Spleen (tissue), 11 donors: ENCODE measurements around the gene GATAD2A. TPM values are rescaled to one million over a fixed set of nuclear protein-coding genes. Genes with fewer than 3 reads are reported as not detected.

Experiments
- DNase-seq: peaks from one replicate; pipeline ENCODE4 v3.0.0-alpha.2; 2020
- H3K27ac ChIP-seq, 8 donors: fragments of 200-600 bp; sonication (generic) in 7 of 8; 1 replicate in 4 of 8; 2 replicates in 4 of 8; pipeline versions ENCODE4 v1.5.0 to v1.8.0; 2016 to 2021; ENCODE audit warnings: inconsistent platforms in 4 of 8, mild to moderate bottlenecking in 4 of 8, moderate library complexity in 1 of 8
- H3K27me3 ChIP-seq, 7 donors: fragments of 200-600 bp; sonication (generic) in 6 of 7; replicated peaks in 1 of 7; 1 replicate in 4 of 7; 2 replicates in 3 of 7; pipeline versions ENCODE4 v1.5.0 to v1.8.0; 2016 to 2021; ENCODE audit warnings: inconsistent platforms in 3 of 7, mild to moderate bottlenecking in 1 of 7
- H3K36me3 ChIP-seq, 6 donors: fragments of 200-600 bp; sonication (generic) in 5 of 6; 1 replicate in 4 of 6; 2 replicates in 2 of 6; pipeline versions ENCODE4 v1.5.0 to v1.8.0; 2016 to 2021; ENCODE audit warnings: inconsistent platforms in 2 of 6
- H3K4me1 ChIP-seq, 6 donors: fragments of 200-600 bp; sonication (generic) in 5 of 6; 1 replicate in 3 of 6; 2 replicates in 3 of 6; pipeline versions ENCODE4 v1.5.0 to v1.8.0; 2016 to 2021; ENCODE audit warnings: inconsistent platforms in 3 of 6
- H3K4me3 ChIP-seq, 8 donors: fragments of 200-600 bp; sonication (generic) in 7 of 8; 1 replicate in 4 of 8; 2 replicates in 4 of 8; pipeline versions ENCODE4 v1.5.0 to v1.8.0; 2016 to 2021; ENCODE audit warnings: inconsistent platforms in 4 of 8, mild to moderate bottlenecking in 4 of 8, moderate library complexity in 2 of 8
- H3K9me3 ChIP-seq, 8 donors: fragments of 200-600 bp; sonication (generic) in 7 of 8; 1 replicate in 4 of 8; 2 replicates in 4 of 8; pipeline versions ENCODE4 v1.5.0 to v1.8.0; 2016 to 2021; ENCODE audit warnings: inconsistent platforms in 4 of 8
- POLR2A ChIP-seq, 3 donors: fragments of 450-650 bp; IDR thresholded peaks; one replicate each; pipeline ENCODE4 v1.5.1; 2017; ENCODE audit warnings: antibody characterized with exemption in 3 of 3, mild to moderate bottlenecking in 1 of 3
- POLR2AphosphoS5 ChIP-seq, 3 donors: sonication (generic); formaldehyde crosslinking; IDR thresholded peaks; one replicate each; pipeline ENCODE4 v1.5.1; 2017; ENCODE audit warnings: antibody characterized with exemption in 3 of 3
- WGBS, 5 donors: extraction: QIAGEN DNeasy Blood & Tissue Kit in 3 of 5; methylation state at CpG; one replicate each; pipeline versions ENCODE4 v1.1.5 to v1.1.7; 2013 to 2018; 5-methylcytosine and 5-hydroxymethylcytosine counted together
- intact Hi-C: fragments of 100-400 bp; cut with DNase I; formaldehyde crosslinking; loops from one replicate; pipeline ENCODE4 v1.15.0; 2023; ENCODE audit warnings: low total_unique reads
- polyA plus RNA-seq, 3 donors: library from polyadenylated mRNA; stranded (reverse); fragments of 200-250 nt; gene quantifications; one replicate each; pipeline ENCODE4 v1.2.1, GENCODE V29; 2013
- total RNA-seq, 7 donors: library from RNA; depleted of rRNA in 3 of 7; stranded (reverse); fragments of >200 nt in 3 of 7; fragmentation: NEBNext Ultra II Directional in 4 of 7; extraction: Animal tissue kit (Norgen Biotek cat#: 25700) in 4 of 7; gene quantifications; one replicate each; pipeline versions ENCODE4 v1.1.0 to v1.2.1, GENCODE V29; 2016 to 2021
- TF ChIP-seq, protein P1 (sequence below), 11 experiments: fragments of 200-600 bp in 7 of 11; fragments of 450-650 bp in 4 of 11; sonication (generic) in 4 of 11; IDR thresholded peaks in 8 of 11; conservative IDR thresholded peaks in 3 of 11; 1 replicate in 7 of 11; 2 replicates in 4 of 11; pipeline versions ENCODE4 v1.4.0 to v1.8.0; 2016 to 2021; ENCODE audit warnings: antibody characterized with exemption in 11 of 11, inconsistent platforms in 4 of 11, mild to moderate bottlenecking in 1 of 11
- donor health status: healthy with polysubstance abuse.
- donor health status: DM: no; HTN: no; CAD: no; lungs with moderate emphysema.
- donor health status: DM: no; HTN: no; CAD: no.
- donor health status: Bipolar disorder and iron deficiency.
- donor health status: healthy.
- donor health status: DM: no; HTN: no; CAD: no.
- donor health status: DM: yes; HTN: yes; CAD: no.

The GATAD2A gene
- total and polyA plus RNA-seq, 10 donors: 11.6 to 122 (median 66.8) TPM

DNA sequence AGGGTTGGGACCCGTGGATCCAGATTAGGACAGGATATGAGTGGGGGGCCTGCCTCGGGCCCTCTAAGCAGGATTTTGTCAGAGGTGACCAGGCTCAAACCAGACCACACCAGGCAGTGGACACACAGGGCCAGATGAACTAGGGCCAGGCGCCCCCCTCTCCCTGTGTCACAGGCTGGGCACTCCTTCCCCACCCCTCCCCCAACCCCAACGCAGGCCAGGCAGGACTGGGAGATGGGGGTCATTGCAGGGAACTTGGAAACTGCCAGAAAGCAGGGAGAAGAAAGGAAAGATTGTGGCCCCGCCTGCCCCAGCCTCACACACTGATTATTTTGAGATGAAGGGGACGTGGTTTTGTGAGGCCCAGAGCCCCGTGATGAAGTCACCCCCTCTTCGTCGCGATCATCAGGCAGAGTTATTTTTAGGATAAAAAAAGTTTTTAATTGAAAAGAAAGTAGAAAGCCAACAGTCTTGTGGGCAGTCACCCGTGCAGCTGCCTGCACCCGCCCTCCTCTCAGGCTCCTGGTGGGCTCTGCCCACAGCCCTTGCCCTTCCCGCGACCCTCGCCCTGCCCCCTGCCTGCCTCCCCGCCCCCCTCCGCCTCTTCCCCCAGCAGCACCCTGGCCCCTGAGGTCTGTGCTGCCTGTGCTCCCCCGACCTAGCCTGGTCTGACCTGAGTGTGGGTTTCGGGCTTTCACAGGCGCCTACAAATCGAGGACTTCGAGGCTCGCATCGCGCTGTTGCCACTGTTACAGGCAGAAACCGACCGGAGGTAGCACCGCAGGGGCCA is 121.3 kb downstream of the GATAD2A start:
- H3K36me3 ChIP-seq: peaks cover 0 to 76% (median 38%) of the 10 kb centered on the region in 6 donors
- 70 to 76% (median 74%) methylated on average over 27 to 28 of the region's 28 CpGs for whole genome bisulfite sequencing, 5 donors
- no peak for DNase-seq

DNA sequence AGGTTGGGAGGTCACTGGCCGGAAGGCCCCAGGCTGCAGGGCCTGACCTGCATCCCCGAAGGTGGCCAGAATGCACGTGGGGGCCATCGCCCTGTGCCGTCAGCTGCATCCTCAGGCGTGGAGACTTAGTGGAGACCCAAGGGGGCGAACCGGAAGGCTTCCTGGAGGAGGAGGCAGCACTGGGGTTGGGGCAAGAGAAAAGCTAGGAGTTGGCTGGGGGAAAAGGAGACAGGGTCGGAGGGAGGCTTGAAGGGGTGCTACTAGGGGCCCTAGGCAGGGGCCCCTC is 121.8 kb downstream of the GATAD2A start:
- 89 to 97% (median 94%) methylated on average over 7 to 9 of the region's 9 CpGs for WGBS, 5 donors
- Histone ChIP-seq H3K27ac (no peak overlapping the region), H3K27me3 (no peaks in the 10 kb centered on the region), H3K36me3 (peaks cover 0 to 74% (median 38%) of the 10 kb centered on the region in 6 donors), H3K9me3 (no peaks in the 10 kb centered on the region), H3K4me1 (peaks cover 4 to 79% (median 35%) of the 10 kb centered on the region in 6 donors), H3K4me3 (no peak overlapping the region)
- intact Hi-C loops: no loop called here
- no peak for DNase-seq
- TF ChIP-seq POLR2AphosphoS5 (IDR thresholded peaks at IDR 0.05) (peak in 1 of 3 donors; percentile 42), POLR2A (IDR thresholded peaks at IDR 0.05) (no peak)
- TF ChIP-seq, protein P1, sequence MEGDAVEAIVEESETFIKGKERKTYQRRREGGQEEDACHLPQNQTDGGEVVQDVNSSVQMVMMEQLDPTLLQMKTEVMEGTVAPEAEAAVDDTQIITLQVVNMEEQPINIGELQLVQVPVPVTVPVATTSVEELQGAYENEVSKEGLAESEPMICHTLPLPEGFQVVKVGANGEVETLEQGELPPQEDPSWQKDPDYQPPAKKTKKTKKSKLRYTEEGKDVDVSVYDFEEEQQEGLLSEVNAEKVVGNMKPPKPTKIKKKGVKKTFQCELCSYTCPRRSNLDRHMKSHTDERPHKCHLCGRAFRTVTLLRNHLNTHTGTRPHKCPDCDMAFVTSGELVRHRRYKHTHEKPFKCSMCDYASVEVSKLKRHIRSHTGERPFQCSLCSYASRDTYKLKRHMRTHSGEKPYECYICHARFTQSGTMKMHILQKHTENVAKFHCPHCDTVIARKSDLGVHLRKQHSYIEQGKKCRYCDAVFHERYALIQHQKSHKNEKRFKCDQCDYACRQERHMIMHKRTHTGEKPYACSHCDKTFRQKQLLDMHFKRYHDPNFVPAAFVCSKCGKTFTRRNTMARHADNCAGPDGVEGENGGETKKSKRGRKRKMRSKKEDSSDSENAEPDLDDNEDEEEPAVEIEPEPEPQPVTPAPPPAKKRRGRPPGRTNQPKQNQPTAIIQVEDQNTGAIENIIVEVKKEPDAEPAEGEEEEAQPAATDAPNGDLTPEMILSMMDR (IDR thresholded peaks at IDR 0.05 in 8 of 11, conservative IDR thresholded peaks at IDR 0.05 in 3 of 11): no peak

More for the DNA sequence above, 121.3 kb downstream of the GATAD2A start:
- H3K9me3 ChIP-seq: no peaks in the 10 kb centered on the region
- no peak overlapping the region for H3K27ac ChIP-seq
- peaks cover 0 to 79% (median 30%) of the 10 kb centered on the region in 6 donors for H3K4me1 ChIP-seq
- no peak overlapping the region for H3K4me3 ChIP-seq
- H3K27me3 ChIP-seq: no peaks in the 10 kb centered on the region
- intact Hi-C loops: no loop called here
- TF ChIP-seq, protein P1 (IDR thresholded peaks at IDR 0.05 in 8 of 11, conservative IDR thresholded peaks at IDR 0.05 in 3 of 11): no peak
- TF ChIP-seq POLR2AphosphoS5 (IDR thresholded peaks at IDR 0.05) (no peak), POLR2A (IDR thresholded peaks at IDR 0.05) (no peak)

DNA sequence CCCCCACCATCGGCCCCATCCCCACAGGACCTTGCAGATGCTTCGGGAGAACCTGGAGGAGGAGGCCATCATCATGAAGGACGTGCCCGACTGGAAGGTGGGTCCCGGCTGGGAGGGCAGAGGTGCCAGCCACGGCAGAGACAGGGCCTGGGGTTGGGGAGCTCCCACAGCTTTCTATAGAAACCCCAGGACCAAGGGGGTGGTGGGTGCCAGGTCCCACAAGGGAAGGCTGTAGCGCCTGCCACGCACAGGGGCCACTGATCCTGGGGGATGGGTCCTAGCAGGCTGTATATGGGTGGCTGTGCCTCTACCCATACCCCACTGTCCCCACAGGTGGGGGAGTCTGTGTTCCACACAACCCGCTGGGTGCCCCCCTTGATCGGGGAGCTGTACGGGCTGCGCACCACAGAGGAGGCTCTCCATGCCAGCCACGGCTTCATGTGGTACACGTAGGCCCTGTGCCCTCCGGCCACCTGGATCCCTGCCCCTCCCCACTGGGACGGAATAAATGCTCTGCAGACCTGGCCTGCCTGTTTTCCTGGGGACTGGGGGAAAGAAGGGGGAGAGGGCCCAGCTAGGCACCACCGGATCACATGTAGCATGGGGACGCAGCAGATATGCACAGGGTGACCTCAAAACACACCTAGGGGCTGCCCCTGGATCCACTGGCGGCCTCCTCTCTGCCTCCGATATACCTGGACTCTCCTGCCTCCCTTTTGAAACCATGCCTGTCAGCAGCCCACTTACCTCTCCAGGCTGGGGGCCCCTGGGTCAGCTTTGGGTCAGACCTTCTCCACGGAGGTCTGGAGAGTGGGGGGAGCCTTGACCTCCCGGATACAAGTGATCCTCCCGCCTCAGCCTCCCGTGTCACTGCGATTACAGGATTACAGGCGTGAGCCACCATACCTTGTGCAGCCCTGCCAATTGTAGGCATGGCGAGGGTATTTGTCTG is 122.5 kb downstream of the GATAD2A start:
- H3K4me1 ChIP-seq: peaks cover 6 to 80% (median 40%) of the 10 kb centered on the region in 6 donors
- H3K27ac ChIP-seq: no peak overlapping the region
- WGBS, 5 donors: 86 to 95% (median 93%) methylated on average over 16 to 27 of the region's 27 CpGs
- no peaks in the 10 kb centered on the region for H3K27me3 ChIP-seq
- DNase-seq: no peak
- TF ChIP-seq POLR2AphosphoS5 (IDR thresholded peaks at IDR 0.05) (peak in 2 of 3 donors; percentile 3 to 27), POLR2A (IDR thresholded peaks at IDR 0.05) (no peak)
- no peak overlapping the region for H3K4me3 ChIP-seq
- H3K9me3 ChIP-seq: no peaks in the 10 kb centered on the region
- intact Hi-C loops: no loop called here
- peaks cover 0 to 73% (median 38%) of the 10 kb centered on the region in 6 donors for H3K36me3 ChIP-seq

DNA sequence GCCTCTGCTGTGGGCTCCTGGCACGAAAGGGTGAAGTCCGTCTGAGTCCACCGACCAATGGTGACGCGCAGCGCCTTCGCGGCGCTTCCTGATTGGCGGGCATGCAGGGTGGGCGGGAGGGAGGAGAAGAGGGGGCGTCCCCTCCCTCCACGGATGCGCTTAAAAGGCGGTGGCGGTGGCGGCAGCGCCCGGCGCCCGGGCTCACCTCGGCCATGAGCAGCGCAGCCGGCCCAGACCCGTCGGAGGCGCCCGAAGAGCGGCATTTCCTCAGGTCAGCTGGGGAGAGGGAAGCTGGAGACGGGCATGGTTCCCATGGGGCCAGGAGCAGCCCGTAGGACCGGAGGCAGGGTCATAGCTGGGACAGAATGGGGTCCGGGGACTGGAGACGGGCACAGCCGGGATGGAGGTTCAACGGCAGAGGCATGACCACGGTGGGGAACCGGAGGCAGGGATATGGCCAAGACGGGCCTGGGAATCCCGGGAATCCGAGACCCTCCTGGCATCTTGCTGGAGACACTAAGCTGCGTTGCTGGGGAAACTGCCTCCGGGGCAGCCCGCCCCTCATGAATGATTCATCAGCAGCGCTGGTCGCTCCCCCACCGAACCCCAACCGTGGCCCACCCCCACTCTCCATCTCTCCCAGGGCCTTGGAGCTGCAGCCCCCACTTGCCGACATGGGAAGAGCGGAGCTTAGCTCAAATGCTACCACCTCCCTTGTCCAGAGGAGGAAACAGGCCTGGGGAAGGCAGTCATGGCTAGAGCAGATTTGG is 123.4 kb downstream of the GATAD2A start, which contains the start of gene YJEFN3:
Gene YJEFN3, plus strand, starts transcription at position 191 of the 770 bp plus-strand sequence. Its CDS starts 22 bp downstream, at position 213.
- intact Hi-C loops: no loop called here
- DNase-seq: no peak
- no peaks in the 10 kb centered on the region for H3K27me3 ChIP-seq
- no peaks in the 10 kb centered on the region for H3K9me3 ChIP-seq
- peak within 1 kb of the TSS in 2 of 8 donors; percentile 13 to 17 for H3K4me3 ChIP-seq
- peaks cover 0 to 63% (median 32%) of the 10 kb centered on the region in 6 donors for H3K36me3 ChIP-seq
- H3K4me1 ChIP-seq: peaks cover 6 to 70% (median 37%) of the 10 kb centered on the region in 6 donors
- WGBS, 5 donors: 65 to 93% (median 72%) methylated on average over 21 to 50 of the region's 50 CpGs
- TF ChIP-seq POLR2AphosphoS5 (IDR thresholded peaks at IDR 0.05) (peak in 2 of 3 donors; percentile 32 to 67), POLR2A (IDR thresholded peaks at IDR 0.05) (no peak)
- peak within 1 kb of the TSS in 1 of 8 donors; percentile 48 for H3K27ac ChIP-seq
